ENCODE measurements around the gene CYLD. TPM values are rescaled to one million over a fixed set of nuclear protein-coding genes. Genes with fewer than 3 reads are reported as not detected.

Gene CYLD
- total and polyA plus RNA-seq, 2 of the 4 experiments (the other 2 are of a cell fraction) = 16.2 to 37.3 TPM

DNA sequence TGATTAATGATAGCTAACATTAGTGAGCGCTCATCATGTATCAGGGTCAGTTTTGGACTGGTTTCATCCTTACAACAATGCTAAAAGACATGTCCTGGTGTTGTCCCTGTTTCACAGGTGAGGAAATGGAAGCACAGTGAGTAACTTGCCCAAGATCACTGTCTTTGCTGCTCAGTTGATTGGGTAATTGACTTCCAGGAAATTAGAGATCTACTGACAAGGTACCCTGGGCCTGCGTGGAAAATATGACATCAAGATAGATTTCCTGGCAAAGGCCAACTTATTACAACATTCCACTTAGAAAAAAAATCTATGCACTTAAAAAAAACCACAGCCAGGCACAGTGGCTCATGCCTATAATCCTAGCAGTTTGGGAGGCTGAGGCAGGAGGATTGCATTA is 96.3 kb downstream of the CYLD start:
- intact Hi-C loops (cut with micrococcal nuclease) = no loop called here
- no CpG with 5 or more reads among the region's 2 CpGs for WGBS, 2 experiments (ENCODE audit: extremely low coverage in 2 of 2, insufficient read length in 1 of 2)
- no peaks in the 10 kb centered on the region; the same call in 1 of the 2 replicates for H3K9me3 ChIP-seq (ENCODE audit: control insufficient read depth, insufficient read depth, low read length)

More for the DNA sequence above, 96.3 kb downstream of the CYLD start:
- Histone ChIP-seq H3K56ac (ENCODE audit: extremely low read depth, insufficient read depth, low read length) (no peak overlapping the region), H3K18ac (ENCODE audit: low read depth, low read length) (no peak overlapping the region), H3K23ac (ENCODE audit: low read depth, low read length) (no peak overlapping the region), H4K8ac (ENCODE audit: low read depth in 2 of 2, low read length in 2 of 2) (no peak overlapping the region), H4K5ac (ENCODE audit: low read depth, low read length) (no peak overlapping the region), H3K4me1 (ENCODE audit: control insufficient read depth, insufficient read depth, low read length) (no peaks in the 10 kb centered on the region; the same call in 1 of the 2 replicates), H2AK9ac (replicated peaks; ENCODE audit: low read depth, low read length, poor library complexity) (no peak overlapping the region), H2BK15ac (ENCODE audit: low read depth, low read length) (no peak overlapping the region), H3K4me3 (ENCODE audit: insufficient read depth, low read depth, low read length) (no peak overlapping the region), H3K9me1 (ENCODE audit: insufficient read depth, low read length) (no peaks in the 10 kb centered on the region), H4K91ac (ENCODE audit: insufficient read depth, low read depth, low read length) (no peak overlapping the region), H3K4ac (ENCODE audit: low read depth, low read length) (no peak overlapping the region), H4K20me1 (ENCODE audit: insufficient read depth, low read length) (no peaks in the 10 kb centered on the region), H2AK5ac (ENCODE audit: low read depth, low read length) (no peak overlapping the region), H3K27ac (ENCODE audit: insufficient read depth, low read length) (no peak overlapping the region), H3K14ac (replicated peaks; ENCODE audit: low read depth, low read length) (no peak overlapping the region), H3K27me3 (ENCODE audit: control insufficient read depth, insufficient read depth, low read length) (peaks cover 29% of the 10 kb centered on the region), H2BK20ac (ENCODE audit: low read depth, low read length) (no peak overlapping the region), H3K36me3 (ENCODE audit: control insufficient read depth, insufficient read depth, low read length) (no peaks in the 10 kb centered on the region), H2BK120ac (ENCODE audit: low read depth, low read length) (no peak overlapping the region), H3K79me1 (ENCODE audit: low read depth in 1 of 2, low read length in 2 of 2) (no peaks in the 10 kb centered on the region), H3K4me2 (ENCODE audit: low read depth, low read length) (no peak overlapping the region), H2AFZ (replicated peaks; ENCODE audit: low read length, poor library complexity) (no peak overlapping the region), H3K9ac (ENCODE audit: low read depth, low read length) (no peak overlapping the region), H2BK5ac (ENCODE audit: low read depth, low read length, poor library complexity, severe bottlenecking) (no peak overlapping the region)
- ATAC-seq (ENCODE audit: low read depth) = no peak
- in situ Hi-C loops (cut with MboI; ENCODE audit: low sequenced_read_pairs) (no loop called here), dilution Hi-C loops (cut with HindIII; ENCODE audit: low sequenced_read_pairs, unreplicated experiment) (no loop called here)
- POLR2A ChIA-PET (ENCODE audit: unreplicated experiment) = no interaction called here
- CTCF ChIA-PET = no interaction called here
- BruUV-seq (replicated peaks) = no TSS peak
- TF ChIP-seq RAD21 (IDR thresholded peaks at IDR 0.05; ENCODE audit: low read length) (no peak), RCOR1 (IDR thresholded peaks at IDR 0.05; ENCODE audit: insufficient replicate concordance, low read length) (no peak)
- DNase-seq = no peak

Data from IMR-90 (cell line).